ENCODE results near the gene TBC1D22A.

- TF ChIP-seq EZH2 (IDR thresholded peaks at IDR 0.05; ENCODE audit: borderline replicate concordance, low read depth, low read length, severe bottlenecking), result no peak
- TF ChIP-seq, protein P1, sequence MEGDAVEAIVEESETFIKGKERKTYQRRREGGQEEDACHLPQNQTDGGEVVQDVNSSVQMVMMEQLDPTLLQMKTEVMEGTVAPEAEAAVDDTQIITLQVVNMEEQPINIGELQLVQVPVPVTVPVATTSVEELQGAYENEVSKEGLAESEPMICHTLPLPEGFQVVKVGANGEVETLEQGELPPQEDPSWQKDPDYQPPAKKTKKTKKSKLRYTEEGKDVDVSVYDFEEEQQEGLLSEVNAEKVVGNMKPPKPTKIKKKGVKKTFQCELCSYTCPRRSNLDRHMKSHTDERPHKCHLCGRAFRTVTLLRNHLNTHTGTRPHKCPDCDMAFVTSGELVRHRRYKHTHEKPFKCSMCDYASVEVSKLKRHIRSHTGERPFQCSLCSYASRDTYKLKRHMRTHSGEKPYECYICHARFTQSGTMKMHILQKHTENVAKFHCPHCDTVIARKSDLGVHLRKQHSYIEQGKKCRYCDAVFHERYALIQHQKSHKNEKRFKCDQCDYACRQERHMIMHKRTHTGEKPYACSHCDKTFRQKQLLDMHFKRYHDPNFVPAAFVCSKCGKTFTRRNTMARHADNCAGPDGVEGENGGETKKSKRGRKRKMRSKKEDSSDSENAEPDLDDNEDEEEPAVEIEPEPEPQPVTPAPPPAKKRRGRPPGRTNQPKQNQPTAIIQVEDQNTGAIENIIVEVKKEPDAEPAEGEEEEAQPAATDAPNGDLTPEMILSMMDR (IDR thresholded peaks at IDR 0.05; ENCODE audit: extremely low read depth in 1 of 2, insufficient read depth in 1 of 2, low read depth in 1 of 2, low read length in 2 of 2), result no peak
These were observed 214.1 kb downstream of the TBC1D22A start for GRCh38 chr22:46976598-46976997.
